DOHH2 (cell line): ENCODE measurements around the gene CYB5R3.

ENCODE experiments used
- H3F3A ChIP-seq: fragments of 200-600 bp; sonication (generic), shearing (Covaris generic); 2 replicates; pipeline ENCODE4 v1.6.0; 2016; ENCODE audit warnings: antibody characterized with exemption, mild to moderate bottlenecking; ENCODE audit not compliant: control insufficient read depth, insufficient read depth
- H3K27ac ChIP-seq: fragments of 200-600 bp; sonication (generic); 2 replicates; pipeline ENCODE4 v1.5.1; 2014; ENCODE audit warnings: low read depth, mild to moderate bottlenecking, low read length, moderate library complexity
- H3K27me3 ChIP-seq: fragments of 200-600 bp; sonication (generic); 2 replicates; pipeline ENCODE4 v1.6.1; 2014; ENCODE audit warnings: mild to moderate bottlenecking, low read length, mixed read lengths; ENCODE audit not compliant: control insufficient read depth
- H3K36me3 ChIP-seq: fragments of 200-600 bp; sonication (generic); 2 replicates; pipeline ENCODE4 v1.6.1; 2014; ENCODE audit warnings: mild to moderate bottlenecking, low read length, moderate library complexity, mixed read lengths; ENCODE audit not compliant: control insufficient read depth
- H3K4me1 ChIP-seq: fragments of 200-600 bp; sonication (generic); 2 replicates; pipeline ENCODE4 v1.6.1; 2014; ENCODE audit warnings: mild to moderate bottlenecking, low read length, mixed read lengths; ENCODE audit not compliant: control insufficient read depth
- H3K4me2 ChIP-seq: fragments of 200-600 bp; sonication (generic); 2 replicates; pipeline ENCODE4 v1.6.0; 2014; ENCODE audit warnings: mild to moderate bottlenecking, low read length, moderate library complexity
- H3K4me3 ChIP-seq: fragments of 200-600 bp; sonication (generic); 2 replicates; pipeline ENCODE4 v1.5.1; 2014; ENCODE audit warnings: mild to moderate bottlenecking, low read length, mixed read lengths
- H3K79me2 ChIP-seq: fragments of 200-600 bp; sonication (generic); 2 replicates; pipeline ENCODE4 v1.6.1; 2014; ENCODE audit warnings: mild to moderate bottlenecking, low read length, mixed read lengths; ENCODE audit not compliant: control insufficient read depth
- H3K9me2 ChIP-seq: fragments of 200-600 bp; sonication (generic); replicated peaks from 2 replicates; pipeline ENCODE4 v1.6.1; 2014; ENCODE audit warnings: mild to moderate bottlenecking, low read length, mixed read lengths; ENCODE audit not compliant: control insufficient read depth
- H3K9me3 ChIP-seq: fragments of 200-600 bp; sonication (generic); 2 replicates; pipeline ENCODE4 v1.6.1; 2014; ENCODE audit warnings: antibody characterized with exemption, low read length, mixed read lengths; ENCODE audit not compliant: control insufficient read depth, insufficient read depth
- H4K20me1 ChIP-seq: fragments of 200-600 bp; sonication (generic); 2 replicates; pipeline ENCODE4 v1.6.0; 2014; ENCODE audit warnings: low read depth, mild to moderate bottlenecking, antibody characterized with exemption, low read length, moderate library complexity; ENCODE audit not compliant: control insufficient read depth, insufficient read depth
- EZH2phosphoT487 ChIP-seq: fragments of 200-600 bp; sonication (generic); IDR thresholded peaks from 2 replicates; pipeline ENCODE4 v1.6.1; 2017; ENCODE audit warnings: borderline replicate concordance, mild to moderate bottlenecking, antibody characterized with exemption, low read length, moderate library complexity, mixed read lengths
- TF ChIP-seq, protein P1 (sequence below): fragments of 200-600 bp; sonication (generic); IDR thresholded peaks from one replicate; pipeline ENCODE4 v1.5.1; 2014; ENCODE audit warnings: antibody characterized with exemption, mild to moderate bottlenecking, low read depth, low read length; ENCODE audit not compliant: poor library complexity, severe bottlenecking

Gene CYB5R3

DNA sequence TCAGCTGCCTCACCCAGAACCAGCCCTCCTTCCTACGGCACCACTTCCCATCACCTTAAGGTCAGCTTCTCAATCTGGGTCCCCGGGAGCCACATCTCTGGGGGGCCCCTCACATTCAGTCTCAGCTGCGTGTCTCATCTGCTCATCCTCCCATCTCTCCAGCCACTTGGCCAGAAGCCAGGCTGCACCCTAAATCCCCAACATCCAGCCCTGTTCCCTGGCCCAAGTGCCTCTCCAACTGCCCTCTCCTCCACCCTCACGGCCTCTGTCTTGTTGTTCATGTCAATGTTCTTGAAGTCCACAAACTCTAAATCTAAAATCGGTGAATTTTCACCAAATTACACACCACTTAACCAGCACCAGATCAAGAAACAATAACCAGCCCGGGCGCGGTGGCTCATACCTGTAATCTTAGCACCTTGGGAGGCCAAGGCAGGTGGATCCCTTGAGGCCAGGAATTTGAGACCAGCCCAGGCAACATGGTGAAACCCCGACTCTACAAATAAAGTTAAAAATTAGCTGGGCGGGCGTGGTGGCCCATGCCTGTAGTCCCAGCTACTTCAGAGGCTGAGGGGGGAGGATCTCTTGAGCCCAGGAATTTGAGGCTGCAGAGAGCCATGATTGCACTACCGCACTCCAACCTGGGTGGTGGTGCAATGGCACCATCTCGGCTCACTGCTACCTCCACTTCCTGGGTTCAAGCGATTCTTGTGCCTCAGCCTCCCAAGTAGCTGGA is 37.7 kb upstream of the CYB5R3 start:
- H4K20me1 ChIP-seq: no peaks in the 10 kb centered on the region
- peaks cover 5% of the 10 kb centered on the region; the same call in 1 of the 2 replicates for H3K27me3 ChIP-seq
- H3K4me2 ChIP-seq: no peak overlapping the region
- no peaks in the 10 kb centered on the region for H3F3A ChIP-seq
- no peak overlapping the region for H3K4me3 ChIP-seq
- peaks cover 20% of the 10 kb centered on the region for H3K4me1 ChIP-seq
- H3K36me3 ChIP-seq: peaks cover 6% of the 10 kb centered on the region; the same call in 1 of the 2 replicates
- H3K79me2 ChIP-seq: peaks cover 2% of the 10 kb centered on the region; the same call in 1 of the 2 replicates
- H3K9me3 ChIP-seq: no peaks in the 10 kb centered on the region
- no peak overlapping the region for H3K27ac ChIP-seq
- H3K9me2 ChIP-seq: no peaks in the 10 kb centered on the region
- no peak for TF ChIP-seq EZH2phosphoT487
- TF ChIP-seq, protein P1, sequence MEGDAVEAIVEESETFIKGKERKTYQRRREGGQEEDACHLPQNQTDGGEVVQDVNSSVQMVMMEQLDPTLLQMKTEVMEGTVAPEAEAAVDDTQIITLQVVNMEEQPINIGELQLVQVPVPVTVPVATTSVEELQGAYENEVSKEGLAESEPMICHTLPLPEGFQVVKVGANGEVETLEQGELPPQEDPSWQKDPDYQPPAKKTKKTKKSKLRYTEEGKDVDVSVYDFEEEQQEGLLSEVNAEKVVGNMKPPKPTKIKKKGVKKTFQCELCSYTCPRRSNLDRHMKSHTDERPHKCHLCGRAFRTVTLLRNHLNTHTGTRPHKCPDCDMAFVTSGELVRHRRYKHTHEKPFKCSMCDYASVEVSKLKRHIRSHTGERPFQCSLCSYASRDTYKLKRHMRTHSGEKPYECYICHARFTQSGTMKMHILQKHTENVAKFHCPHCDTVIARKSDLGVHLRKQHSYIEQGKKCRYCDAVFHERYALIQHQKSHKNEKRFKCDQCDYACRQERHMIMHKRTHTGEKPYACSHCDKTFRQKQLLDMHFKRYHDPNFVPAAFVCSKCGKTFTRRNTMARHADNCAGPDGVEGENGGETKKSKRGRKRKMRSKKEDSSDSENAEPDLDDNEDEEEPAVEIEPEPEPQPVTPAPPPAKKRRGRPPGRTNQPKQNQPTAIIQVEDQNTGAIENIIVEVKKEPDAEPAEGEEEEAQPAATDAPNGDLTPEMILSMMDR: no peak

DNA sequence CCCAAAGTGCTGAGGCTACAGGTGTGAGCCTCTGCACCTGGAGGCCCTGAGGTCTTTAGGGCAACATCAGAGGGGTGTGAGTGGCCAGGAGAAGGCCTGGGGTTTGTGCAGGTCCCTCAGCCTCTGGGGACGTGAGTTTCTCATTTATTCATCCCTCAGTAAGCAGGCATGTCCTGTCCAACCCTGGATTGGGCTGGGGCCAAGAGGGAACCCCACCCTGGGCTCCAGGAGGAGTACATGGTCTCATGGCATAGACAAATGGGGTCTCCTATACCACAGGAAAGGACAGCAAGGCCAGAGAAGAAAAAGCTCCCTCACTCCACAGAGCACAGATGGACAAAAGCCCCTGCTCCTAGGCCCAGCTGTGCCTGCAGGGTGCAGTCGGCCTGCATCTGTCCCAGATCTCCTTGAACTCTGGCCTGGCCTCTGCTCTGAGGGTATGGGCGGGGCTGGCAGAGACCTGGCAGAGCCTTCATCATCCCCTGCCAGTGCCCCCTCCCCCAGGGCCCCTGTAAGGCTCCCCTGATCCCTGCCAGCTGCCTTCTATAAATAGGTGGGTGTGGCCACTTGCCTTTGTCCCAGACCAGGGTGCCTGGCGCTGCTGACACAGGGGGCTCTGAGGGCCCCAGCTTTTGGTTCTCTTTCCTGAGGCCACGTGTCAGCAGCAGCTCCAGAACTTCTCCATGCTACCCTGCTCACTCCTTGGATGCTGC is 36.9 kb upstream of the CYB5R3 start:
- H3F3A ChIP-seq: no peaks in the 10 kb centered on the region
- peaks cover 5% of the 10 kb centered on the region; the same call in 1 of the 2 replicates for H3K27me3 ChIP-seq
- no peaks in the 10 kb centered on the region for H4K20me1 ChIP-seq
- no peaks in the 10 kb centered on the region for H3K9me3 ChIP-seq
- no peaks in the 10 kb centered on the region for H3K9me2 ChIP-seq
- peaks cover 3% of the 10 kb centered on the region; the same call in 1 of the 2 replicates for H3K36me3 ChIP-seq
- H3K27ac ChIP-seq: no peak overlapping the region
- H3K4me3 ChIP-seq: no peak overlapping the region
- H3K4me1 ChIP-seq: peaks cover 15% of the 10 kb centered on the region
- H3K79me2 ChIP-seq: no peaks in the 10 kb centered on the region
- TF ChIP-seq, protein P1: no peak
- TF ChIP-seq EZH2phosphoT487: no peak
- H3K4me2 ChIP-seq: no peak overlapping the region

DNA sequence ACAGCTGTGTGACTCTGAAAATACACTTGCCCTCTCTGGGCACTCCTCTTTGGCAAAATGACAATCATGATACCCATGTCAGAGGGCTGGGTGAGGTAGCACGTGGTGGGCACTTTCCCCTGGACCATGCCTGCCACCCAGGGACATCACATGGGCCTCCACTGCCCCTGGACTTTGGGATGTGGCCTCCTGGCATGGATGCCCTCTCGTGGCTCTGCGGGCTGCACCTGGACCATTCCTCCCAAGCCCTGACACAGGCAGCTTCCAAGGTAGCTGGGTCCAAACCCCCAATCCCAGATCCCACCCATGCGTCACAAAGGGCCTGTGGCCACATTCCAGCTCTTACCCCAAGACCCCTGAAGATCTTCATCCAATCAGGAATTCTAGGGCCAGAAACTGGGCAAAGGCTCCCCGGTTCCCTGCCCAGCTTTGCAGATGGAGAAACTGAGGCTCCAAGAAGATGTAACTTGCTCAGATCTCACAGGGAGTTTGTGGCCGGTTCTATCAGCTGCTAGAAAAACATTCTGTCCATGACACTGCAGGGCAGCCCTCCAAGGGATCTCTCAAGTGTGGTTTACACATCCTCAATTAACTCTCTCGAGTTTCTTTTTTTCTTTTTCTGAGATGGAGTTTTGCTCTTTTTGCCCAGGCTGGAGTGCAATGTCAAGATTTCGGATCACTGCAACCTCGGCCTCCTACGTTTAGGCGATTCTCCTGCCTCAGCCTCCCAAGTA is 35.4 kb upstream of the CYB5R3 start:
- no peak for TF ChIP-seq EZH2phosphoT487
- TF ChIP-seq, protein P1: no peak

More for the DNA sequence above, 35.4 kb upstream of the CYB5R3 start:
- Histone ChIP-seq H3F3A (no peaks in the 10 kb centered on the region), H4K20me1 (no peaks in the 10 kb centered on the region), H3K4me1 (peaks cover 15% of the 10 kb centered on the region), H3K79me2 (no peaks in the 10 kb centered on the region), H3K9me2 (no peaks in the 10 kb centered on the region), H3K4me2 (no peak overlapping the region), H3K4me3 (no peak overlapping the region), H3K9me3 (no peaks in the 10 kb centered on the region), H3K27me3 (peaks cover 5% of the 10 kb centered on the region; the same call in 1 of the 2 replicates), H3K27ac (no peak overlapping the region), H3K36me3 (peaks cover 1% of the 10 kb centered on the region; the same call in 1 of the 2 replicates)
